ENCODE data around the gene DRC7.

GRCh38 chr16:57728336-57729181 lies 34.0 kb downstream of the DRC7 start:
- no peak for TF ChIP-seq CTCF (IDR thresholded peaks at IDR 0.05; ENCODE audit: poor library complexity, severe bottlenecking)
- no peak for TF ChIP-seq REST (IDR thresholded peaks at IDR 0.05; ENCODE audit: borderline replicate concordance)
- TF ChIP-seq MXI1 (conservative IDR thresholded peaks at IDR 0.05; ENCODE audit: poor library complexity, severe bottlenecking), result no peak
- no peak for TF ChIP-seq POLR2AphosphoS5 (IDR thresholded peaks at IDR 0.05)
- TF ChIP-seq SMC3 (conservative IDR thresholded peaks at IDR 0.05; ENCODE audit: poor library complexity), result no peak
- TF ChIP-seq EZH2 (IDR thresholded peaks at IDR 0.05; ENCODE audit: borderline replicate concordance, insufficient read depth, low read length, poor library complexity, severe bottlenecking), result no peak
- TF ChIP-seq TAF1 (IDR thresholded peaks at IDR 0.05; ENCODE audit: low read depth), result no peak

All from neural cell (in vitro differentiated cells).